Measurements from ENCODE around the gene SMIM43. TPM values are rescaled to one million over a fixed set of nuclear protein-coding genes. Genes with fewer than 3 reads are reported as not detected.

The SMIM43 gene
- total RNA-seq, 1 experiment from 2014 or later = 1.2 TPM

- Histone ChIP-seq H4K8ac (replicated peaks; ENCODE audit: insufficient read length, low read depth, low read length) (no peak overlapping the region), H4K20me1 (ENCODE audit: control insufficient read depth, insufficient read depth, insufficient read length) (no peaks in the 10 kb centered on the region), H3K23me2 (ENCODE audit: insufficient read length, low read depth, low read length, poor library complexity, severe bottlenecking) (peaks cover 8% of the 10 kb centered on the region), H2BK15ac (ENCODE audit: low read depth, low read length) (no peak overlapping the region), H3K4ac (ENCODE audit: low read depth, low read length) (no peak overlapping the region), H2AFZ (ENCODE audit: low read length) (no peak overlapping the region), H3K27ac (ENCODE audit: insufficient read length, low read depth, low read length) (no peak overlapping the region), H2BK120ac (ENCODE audit: low read depth, low read length, poor library complexity, severe bottlenecking) (no peak overlapping the region), H3K9me3 (ENCODE audit: control insufficient read depth, low read depth, low read length) (no peaks in the 10 kb centered on the region), H2BK20ac (ENCODE audit: low read depth, low read length, poor library complexity, severe bottlenecking) (no peak overlapping the region), H3K56ac (ENCODE audit: insufficient read length, low read depth, low read length) (no peak overlapping the region), H2AK5ac (ENCODE audit: insufficient read length, low read length) (no peak overlapping the region), H3K79me1 (ENCODE audit: insufficient read depth, low read depth, low read length, poor library complexity, severe bottlenecking) (no peaks in the 10 kb centered on the region), H3K23ac (ENCODE audit: insufficient read length, low read depth, low read length) (no peak overlapping the region), H3K18ac (ENCODE audit: insufficient read length, low read depth, low read length) (no peak overlapping the region), H3K4me2 (ENCODE audit: insufficient read depth, insufficient read length, low read length) (no peak overlapping the region), H3T11ph (ENCODE audit: low read length) (no peak overlapping the region), H2BK5ac (ENCODE audit: insufficient read length, low read length) (no peak overlapping the region), H3K14ac (ENCODE audit: insufficient read depth, low read length) (no peak overlapping the region), H4K5ac (ENCODE audit: insufficient read length, low read depth, low read length) (no peak overlapping the region), H4K91ac (ENCODE audit: insufficient read length, low read depth, low read length) (no peak overlapping the region), H2BK12ac (ENCODE audit: insufficient read length, low read depth, low read length) (no peak overlapping the region), H3K4me1 (ENCODE audit: insufficient read depth, low read length) (no peaks in the 10 kb centered on the region), H3K79me2 (ENCODE audit: insufficient read depth, low read length) (no peaks in the 10 kb centered on the region), H3K9ac (ENCODE audit: extremely low read depth, insufficient read length, low read length) (no peak overlapping the region), H3K27me3 (ENCODE audit: insufficient read depth, low read length) (peaks cover 23% of the 10 kb centered on the region)
- DNase-seq = no peak
- H3K9me3 Mint-ChIP-seq = no peaks in the 10 kb centered on the region
- no peak for TF ChIP-seq CTCF (conservative IDR thresholded peaks at IDR 0.05)
- no peak overlapping the region for H3K27ac Mint-ChIP-seq
- no peaks in the 10 kb centered on the region for H3K36me3 Mint-ChIP-seq (ENCODE audit: insufficient read depth in 1 of 3, low read depth in 3 of 3)
- WGBS (ENCODE audit: extremely low coverage, insufficient read length, low lambda C conversion rate) = no CpG with 5 or more reads among the region's 3 CpGs
- H3K27me3 Mint-ChIP-seq (ENCODE audit: low read depth) = peaks cover 83% of the 10 kb centered on the region
- no peak overlapping the region for H3K4me3 Mint-ChIP-seq
- H3K4me1 Mint-ChIP-seq = peaks cover 8% of the 10 kb centered on the region in 2 experiments
Measured at GRCh38 chr4:121760205-121760604, 4.8 kb downstream of the SMIM43 start.

Data from H9 (cell line).